ENCODE measurements around the gene KATNB1.

The KATNB1 gene, protein sequence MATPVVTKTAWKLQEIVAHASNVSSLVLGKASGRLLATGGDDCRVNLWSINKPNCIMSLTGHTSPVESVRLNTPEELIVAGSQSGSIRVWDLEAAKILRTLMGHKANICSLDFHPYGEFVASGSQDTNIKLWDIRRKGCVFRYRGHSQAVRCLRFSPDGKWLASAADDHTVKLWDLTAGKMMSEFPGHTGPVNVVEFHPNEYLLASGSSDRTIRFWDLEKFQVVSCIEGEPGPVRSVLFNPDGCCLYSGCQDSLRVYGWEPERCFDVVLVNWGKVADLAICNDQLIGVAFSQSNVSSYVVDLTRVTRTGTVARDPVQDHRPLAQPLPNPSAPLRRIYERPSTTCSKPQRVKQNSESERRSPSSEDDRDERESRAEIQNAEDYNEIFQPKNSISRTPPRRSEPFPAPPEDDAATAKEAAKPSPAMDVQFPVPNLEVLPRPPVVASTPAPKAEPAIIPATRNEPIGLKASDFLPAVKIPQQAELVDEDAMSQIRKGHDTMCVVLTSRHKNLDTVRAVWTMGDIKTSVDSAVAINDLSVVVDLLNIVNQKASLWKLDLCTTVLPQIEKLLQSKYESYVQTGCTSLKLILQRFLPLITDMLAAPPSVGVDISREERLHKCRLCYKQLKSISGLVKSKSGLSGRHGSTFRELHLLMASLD

DNA sequence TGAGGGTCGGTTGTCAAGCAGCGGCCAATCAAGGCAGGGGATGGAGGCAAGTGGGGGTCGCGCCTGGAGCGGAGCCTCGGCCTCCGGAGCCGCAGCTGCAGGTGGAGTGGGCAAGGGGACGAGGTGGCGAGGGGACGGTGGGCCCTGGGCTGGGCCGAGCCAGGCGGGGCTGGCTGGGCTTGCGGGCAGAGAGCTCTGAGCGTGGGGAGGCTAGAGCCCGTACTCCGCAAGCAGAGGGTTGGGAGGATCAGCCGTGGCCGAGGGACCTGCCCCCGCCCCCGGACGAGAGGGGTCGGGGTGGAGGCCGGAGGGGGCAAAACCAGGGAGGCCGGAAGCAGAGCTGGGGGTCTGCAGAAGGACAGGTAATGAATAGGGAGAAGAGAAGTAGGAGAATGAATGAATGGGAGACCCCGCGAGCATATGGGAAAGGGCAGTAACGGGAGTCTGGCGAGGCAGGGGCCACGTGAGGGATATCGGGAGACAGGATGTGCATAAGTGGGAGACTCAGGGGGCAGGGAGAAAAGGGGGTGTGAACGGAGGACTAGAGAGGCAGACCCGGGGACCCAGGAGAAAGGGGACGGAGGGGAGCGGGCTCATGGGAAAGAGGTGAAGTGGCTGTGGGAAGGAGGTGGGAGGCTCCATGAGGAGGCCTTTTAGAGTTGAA is at the start of gene KATNB1:
TSS of gene KATNB1 (plus strand) at position 16 of the 664 bp plus-strand sequence. CDS start 1,474 bp downstream, outside the sequence.
- DNase-seq: no peak

DNA sequence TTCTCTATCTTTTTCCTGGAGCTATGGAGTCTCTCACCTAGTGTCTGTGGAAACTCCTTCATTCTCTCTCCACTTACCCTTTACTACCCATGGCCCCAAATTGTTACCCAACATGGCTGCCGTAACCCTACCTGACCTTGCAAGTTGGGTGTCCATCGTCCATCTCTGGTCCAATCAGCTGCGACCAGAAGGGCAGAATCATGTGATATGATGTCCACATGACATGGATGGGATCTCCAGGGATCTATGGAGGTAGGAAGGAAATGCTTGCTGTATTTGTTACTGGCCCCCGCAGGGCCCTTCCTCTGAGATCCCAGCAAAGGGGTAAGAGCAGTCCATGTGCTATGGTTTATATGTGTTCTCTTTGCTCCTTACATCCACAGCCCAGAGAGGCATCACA is 49.0 kb upstream of the KATNB1 start:
- no peak for DNase-seq

DNA sequence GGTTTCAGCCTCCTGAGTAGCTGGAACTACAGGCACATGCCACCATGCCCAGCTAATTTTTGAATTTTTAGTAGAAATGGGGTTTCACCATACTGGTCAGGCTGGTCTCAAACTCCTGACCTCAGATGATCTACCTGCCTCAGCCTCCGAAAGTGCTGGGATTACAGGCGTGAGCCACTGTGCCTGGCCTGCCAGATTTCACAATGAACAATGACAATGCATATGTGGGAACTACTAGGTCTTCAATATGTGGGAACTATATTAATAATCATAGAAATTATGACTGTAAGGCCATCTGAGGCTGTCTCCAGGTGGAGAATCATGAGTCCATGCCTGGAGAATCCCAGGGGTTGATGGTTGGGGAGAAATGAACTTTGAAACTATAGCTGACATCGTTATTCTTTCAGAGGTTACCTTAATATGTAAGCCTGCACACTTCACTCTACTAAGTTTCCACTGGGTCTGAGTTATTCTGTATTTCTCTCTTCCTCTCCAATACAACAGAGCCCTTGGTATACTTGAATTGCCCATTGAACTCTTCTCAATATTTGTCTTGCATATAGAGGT is 48.1 kb upstream of the KATNB1 start:
- no peak for DNase-seq

DNA sequence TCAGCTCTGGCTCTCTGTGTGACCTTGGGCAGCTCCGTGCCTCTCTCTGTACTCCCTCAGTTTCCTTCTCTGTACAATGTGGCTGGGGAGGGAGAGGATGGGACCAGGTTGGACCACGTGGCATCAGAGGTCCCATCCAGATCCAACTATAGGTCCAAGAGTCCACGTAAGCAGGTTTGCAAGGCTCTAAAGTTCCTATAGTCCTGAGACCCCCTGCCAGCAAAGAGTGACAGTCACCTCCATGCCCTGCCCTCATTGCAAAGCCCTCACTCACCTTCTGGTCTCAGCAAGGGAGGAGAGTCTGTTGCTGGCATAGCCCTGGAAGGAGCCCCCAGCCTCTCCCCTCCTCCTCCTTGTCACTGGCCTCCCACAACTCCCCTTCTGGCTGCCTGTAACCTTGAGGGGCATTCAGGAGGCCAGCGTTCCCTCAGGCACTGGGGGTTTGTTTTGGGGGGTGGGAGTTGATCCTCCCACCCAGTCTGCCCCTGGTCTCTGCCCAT is 47.0 kb upstream of the KATNB1 start:
- no peak for DNase-seq

DNA sequence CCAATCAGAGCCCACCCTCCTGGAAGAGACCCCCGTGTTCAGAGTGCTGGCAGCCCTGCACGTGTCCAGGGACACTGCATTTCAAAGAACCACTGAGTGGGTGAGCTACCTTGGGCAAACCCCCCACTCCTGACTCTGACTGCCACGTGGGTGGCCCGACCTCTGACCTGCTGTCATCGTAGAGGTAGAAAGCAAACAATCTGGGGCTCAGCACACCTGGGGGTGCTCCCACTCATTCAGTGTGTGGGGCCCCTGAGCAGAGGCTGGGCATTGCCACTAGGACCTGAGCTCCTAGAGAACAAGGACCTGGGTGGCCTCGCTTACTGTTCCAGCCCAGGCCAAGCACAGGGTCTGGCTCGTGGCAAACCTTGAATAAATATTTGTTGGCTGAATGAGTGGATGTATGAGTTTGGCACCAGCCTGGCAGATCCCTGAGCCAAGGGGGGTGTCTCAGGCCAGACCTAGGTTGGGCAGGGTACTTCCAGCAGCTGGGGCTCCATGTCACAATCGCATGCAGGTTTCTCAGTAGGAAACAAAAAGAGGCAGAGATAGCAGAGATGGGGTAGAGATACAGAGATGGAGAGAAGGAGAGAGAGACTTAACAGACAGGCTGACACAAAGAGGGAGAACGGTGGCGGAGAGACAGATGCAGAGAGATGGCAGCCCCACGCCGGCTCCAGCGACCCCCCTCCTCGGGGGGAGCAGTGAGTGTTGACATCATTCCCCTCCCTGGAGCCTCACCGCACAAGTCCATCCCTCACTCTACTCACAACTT is 46.4 kb upstream of the KATNB1 start:
- DNase-seq: no peak

DNA sequence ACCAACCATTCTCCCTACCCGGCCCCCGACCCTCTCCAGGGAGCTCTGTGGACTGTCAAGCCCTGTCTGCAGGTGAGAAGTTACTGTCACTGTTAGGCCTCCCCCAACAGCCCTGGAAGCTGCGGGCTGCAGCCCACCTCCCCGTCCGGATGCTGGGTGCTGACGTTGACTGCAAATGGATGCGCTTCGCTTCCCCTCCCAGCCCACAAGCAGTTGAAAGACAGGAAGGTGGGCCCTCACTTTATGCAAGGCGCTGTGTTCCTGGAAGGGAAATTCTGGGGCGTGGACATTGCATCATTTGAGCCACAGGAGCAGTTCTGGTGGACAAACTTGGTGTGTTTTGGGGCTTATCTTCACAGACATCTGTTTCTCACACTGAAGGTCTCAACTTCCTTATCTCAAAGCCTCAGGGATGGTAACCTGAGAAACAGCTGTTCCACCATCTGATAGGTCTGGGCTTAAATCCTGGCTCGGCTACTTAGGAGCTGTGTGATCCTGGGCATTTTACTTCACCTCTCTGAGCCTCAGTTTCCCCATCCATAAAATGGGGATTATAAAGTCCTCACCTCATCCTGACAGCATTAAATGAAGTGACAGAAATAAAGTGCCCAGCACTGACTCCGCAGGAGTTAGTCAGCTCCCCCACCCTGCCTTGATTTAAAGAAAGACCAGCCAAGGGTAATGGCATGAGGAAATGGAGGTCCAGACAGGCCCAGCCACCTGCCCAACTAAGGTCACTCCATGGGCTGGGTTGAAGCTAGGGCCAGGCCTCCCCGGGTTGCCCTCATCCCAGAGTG is 45.6 kb upstream of the KATNB1 start:
- no peak for DNase-seq

DNA sequence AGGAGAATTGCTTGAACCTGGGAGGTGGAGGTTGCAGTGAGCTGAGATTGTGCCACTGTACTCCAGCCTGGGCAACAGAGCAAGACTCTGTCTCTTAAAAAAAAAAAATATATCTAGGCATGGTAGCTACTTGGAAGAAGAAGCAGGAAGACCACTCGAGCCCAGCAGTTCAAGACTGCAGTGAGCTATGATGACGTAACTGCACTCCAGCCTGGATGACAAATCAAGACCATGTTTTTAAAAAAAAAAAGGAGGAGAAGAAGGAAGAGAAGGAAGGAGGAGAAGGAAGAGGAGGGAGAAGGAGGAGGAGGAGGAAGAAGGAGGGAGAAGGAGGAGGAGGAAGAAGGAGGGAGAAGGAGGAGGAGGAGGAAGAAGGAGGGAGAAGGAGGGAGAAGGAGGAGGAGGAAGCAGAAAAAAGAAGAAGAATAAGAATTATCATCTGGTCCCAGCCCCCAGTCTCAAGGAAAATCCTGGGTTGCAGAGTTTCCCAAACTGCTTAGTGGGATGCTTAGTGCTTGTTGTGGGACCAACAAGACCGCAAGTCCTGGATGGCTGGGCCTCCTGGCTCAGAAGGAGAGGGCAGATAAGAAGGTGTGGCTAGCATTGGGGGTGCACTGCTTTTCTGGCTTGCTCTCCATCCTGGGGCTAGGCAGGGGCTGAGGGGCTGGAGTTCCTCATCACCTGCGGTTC is 44.6 kb upstream of the KATNB1 start:
- DNase-seq: no peak

DNA sequence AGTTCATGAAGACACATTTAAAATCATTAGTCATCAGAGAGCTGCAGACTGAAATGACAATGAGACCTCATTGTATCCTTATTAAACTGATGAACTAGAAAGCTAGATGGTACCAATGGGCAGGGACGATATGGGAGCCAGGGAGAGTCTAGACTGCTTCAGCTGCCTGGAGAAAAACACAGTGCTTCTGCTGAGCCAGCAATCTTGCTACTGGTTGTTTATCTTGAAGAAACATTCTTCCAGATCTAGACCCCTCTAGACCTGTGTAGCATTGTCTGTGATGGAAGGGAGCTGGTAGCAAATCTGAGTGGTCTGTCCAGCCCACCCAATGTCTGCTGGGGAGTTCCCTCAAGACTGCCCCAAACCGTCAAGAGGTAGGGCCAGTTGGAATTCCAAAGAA is 42.9 kb upstream of the KATNB1 start:
- no peak for DNase-seq

DNA sequence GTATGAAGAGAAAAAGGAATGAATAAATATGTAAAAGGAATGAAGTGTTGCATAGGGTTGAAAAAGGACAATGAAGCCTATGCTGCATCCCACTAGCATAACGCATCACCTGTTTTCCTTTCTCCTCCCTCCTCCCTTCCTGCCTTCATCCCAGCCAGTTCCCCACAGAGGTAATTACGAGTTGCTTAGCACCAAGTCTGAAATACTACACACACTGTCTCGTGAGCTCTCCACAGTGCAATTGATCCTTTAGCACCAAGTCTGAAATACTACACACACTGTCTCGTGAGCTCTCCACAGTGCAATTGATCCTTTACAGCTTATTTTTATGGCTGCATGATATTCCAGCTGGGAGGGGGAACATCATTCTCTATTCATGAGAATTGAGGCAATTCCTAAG is 42.0 kb upstream of the KATNB1 start:
- DNase-seq: no peak

DNA sequence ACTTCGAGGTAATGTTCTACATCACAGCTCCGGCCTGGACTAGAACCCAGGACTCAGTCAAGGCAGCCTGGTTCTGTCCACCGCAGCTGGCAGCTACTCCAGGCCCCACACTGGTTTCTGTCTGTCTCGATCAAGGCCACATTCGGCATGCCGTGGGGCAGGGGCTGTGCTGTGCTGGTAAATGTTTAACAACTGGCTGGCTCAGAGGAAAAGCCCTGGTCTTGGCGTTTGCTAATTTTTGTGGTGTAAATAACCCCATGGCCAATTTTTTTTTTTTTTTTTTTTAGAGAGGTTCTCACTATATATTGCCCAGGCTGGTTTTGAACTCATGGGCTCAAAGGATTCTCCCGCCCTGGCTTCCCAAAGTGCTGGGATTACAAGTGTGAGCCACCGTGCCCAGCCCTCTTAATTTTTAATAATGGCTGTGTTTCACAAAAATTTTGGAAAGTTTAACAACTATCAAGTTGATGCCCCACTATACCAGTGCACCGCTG is 41.3 kb upstream of the KATNB1 start:
- DNase-seq: no peak

DNA sequence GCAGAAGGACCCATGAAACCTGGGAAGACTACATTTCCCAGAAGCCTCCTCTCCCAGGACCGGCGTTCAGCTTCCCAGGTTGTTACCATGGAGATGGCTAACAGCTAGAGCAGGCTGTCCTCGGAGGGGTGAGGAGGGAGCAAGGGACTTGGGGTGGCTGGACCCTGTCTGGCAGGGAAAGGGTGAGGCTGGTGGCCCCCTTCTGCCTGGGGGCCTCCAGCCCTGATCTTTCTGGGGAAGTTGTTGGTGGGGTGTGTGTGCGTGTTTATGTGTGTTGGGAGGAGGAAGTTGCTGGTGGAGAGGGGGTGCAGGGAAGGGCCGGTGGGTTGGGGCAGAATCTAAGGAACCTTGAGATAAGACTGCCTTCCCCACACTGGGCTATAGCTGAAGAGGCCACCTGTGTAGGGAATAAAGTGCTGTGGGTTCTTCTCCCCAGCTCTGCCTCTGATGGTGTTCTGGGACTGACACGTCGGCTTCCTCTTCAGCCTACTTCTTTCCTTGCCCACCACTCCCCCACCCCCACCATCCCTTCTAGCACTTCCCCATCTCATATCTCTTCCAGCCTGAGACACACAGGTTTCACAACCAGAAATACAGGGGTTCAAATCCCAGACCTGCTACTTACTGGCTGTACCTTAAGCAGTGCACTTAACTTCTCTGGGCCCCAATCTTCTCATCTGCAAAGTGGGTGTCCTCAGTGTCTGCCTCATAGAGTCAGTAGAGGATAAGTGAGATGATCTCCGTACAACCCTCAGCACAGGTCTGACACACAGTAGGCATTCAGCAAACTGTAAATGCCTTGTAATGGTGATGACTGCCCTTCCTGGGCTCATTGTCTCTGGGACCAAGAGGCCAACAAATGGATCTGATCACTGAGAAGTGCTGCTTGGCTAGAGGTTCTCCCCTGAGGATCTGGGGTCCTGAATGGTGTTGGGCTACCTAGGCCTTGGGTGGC is 40.6 kb upstream of the KATNB1 start, which contains the start of gene DRC7:
TSS of gene DRC7 (plus strand) at position 82 of the 955 bp plus-strand sequence. CDS start 3,144 bp downstream, outside the sequence.
- DNase-seq: no peak

DNA sequence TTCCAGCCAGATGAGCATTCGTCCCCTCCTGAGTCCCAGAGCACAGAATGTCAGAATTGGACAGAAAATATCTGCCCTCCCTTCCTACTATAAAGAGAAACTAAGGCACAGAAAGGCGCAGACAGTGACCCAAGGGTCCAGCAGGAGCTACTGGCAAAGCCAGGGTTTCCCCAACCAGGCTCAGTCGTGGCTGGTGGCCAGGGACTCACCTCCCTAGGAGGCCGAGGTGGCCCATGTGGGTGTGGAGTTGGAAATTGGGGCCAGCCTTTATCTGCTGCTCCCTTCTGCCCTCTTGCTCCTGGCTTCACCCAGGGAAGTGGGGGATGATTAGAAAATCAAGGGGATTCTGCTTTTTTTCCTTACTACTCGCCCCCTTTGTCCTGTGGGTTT is 39.9 kb upstream of the KATNB1 start:
- DNase-seq: no peak

DNA sequence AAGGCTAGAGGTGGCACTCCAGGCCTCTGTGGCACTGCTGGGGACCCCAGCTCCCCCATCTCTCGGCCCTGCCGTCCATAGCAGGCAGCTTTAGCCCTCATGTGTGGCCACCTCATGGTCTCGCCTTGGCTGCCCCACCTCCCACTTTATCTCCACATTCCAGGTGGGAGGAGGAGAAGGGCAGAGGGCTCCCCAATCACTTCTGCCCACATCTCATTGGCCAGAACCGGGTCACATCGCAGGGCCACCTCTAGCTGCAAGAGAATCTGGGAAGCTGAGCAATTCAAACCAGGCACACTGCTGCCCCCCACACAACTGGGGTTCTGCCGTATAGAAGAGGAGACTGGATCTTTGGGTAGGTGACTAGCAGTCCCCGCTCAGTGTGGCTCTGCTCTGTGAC is 39.3 kb upstream of the KATNB1 start:
- no peak for DNase-seq

DNA sequence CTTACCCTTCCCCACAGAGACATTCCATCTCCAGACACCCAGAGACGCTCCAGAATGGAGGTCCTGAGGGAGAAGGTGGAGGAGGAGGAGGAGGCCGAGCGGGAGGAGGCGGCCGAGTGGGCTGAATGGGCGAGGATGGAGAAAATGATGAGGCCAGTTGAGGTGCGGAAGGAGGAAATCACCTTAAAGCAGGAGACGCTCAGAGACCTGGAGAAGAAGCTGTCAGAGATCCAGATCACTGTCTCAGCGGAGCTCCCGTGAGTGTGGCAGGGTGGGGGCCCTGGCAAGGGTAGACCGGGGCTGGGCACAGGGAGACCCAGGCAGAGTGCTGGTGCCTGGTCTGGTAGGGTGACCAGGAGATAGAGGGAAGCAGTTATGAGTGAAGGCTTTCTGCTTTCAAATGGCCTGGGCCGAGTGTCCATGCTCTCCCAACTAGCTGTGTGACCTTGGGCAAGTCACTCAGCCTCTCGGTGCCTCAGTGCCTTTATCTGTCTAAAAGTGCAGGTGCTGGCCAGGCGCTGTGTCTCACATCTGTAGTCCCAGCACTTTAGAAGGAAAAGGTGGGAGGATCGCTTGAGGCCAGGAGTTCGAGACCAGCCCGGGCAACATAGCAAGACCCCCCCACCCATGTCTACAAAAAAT is 37.6 kb upstream of the KATNB1 start:
- DNase-seq: no peak

DNA sequence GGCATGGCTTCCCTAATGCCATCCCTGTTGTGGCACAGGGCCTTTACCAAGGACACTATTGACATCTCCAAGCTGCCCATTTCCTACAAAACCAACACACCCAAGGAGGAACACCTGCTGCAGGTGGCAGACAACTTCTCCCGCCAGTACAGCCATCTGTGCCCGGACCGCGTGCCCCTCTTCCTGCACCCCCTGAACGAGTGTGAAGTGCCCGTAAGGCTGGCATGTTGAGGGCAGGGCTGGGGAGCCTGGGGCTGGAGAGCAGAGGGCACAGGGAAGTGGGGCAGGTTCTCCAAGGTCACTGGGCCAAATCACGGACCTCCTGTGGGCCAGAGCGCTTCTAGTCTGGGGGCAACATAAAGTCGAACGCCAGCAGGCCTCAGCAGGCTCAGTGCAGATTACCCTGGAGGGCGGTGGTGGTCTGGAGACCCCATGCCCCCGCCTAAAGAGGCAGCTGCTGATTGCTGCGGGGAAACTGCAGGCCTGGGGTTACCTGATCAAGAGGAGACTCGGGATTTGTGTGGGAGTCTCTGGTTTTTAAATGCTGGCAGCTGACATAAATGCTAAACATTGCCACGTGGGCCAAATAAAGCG is 36.7 kb upstream of the KATNB1 start:
- no peak for DNase-seq

DNA sequence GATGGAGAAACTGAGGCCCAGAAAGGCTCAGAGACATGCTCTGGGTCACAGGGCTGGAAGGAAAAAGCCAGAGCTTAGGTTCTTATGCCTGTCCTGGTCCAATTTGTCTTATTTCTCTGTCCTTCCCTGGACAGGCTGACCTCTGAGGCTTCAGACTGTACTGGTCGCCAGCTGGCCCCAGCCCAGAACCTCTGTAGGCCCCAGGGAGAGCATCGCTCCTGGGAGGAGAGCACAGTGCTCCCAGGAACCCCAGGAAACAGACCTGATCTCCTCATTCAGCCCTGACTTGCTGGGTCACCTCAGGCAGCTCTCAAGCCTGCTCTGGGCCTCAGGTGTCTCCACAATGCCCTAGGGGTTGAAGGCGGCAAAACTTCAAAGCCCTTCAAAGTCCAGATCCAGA is 36.1 kb upstream of the KATNB1 start:
- DNase-seq: no peak

DNA sequence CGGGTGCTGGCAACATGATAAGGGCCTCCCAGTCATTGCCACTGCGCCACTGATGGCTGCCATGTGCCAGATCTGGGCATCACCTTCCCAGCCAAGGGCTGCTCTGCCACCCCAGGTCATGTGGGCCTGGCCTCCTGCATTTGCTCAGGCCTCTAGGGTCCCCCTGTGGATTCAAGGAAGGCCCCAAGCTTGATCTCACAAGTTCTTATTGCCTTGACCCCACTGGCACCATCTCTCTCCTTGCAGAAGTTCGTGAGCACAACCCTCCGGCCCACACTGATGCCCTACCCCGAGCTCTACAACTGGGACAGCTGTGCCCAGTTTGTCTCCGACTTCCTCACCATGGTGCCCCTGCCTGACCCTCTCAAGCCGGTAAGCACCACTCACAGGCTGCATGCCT is 35.7 kb upstream of the KATNB1 start:
- DNase-seq: no peak

DNA sequence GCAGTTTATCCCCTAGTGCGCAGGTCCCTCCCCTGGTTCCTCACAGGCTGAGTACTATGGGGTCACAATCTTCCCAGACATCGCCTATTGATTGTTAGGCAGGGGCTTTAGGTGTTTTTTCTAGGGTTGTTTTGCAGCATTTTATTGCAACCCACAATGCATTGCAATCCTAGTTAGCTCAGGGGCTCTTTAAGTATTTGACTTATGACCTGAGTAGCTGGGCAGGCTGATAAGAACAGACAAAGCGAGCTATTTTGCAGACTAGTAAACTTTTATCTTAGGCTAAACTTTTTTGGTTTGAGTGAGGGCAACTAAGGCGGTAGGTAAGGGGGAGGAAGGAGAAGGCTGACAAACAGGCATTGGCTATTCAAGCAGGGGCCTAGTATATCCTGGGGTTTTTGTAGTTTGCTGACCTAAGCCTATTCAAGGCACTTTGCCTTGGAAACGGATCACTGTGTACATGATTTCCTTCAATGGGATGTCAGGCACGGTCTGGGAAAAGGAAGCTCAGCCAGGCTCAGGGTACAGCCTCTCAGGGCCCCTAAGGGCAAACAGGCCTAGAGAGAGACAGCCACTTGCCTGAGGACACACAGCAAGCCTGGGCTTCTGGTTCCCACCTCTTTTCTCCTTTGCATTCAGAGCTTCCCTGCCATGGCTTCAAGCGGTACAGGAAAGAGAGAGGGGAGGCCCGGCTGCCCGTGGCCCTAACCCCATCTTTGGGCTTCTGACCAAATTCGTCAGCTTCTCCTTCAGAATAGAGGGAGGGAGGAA is 34.6 kb upstream of the KATNB1 start:
- DNase-seq: no peak

Measured in fibroblast of upper back skin (primary cell).